Stimulated activated CD4-positive, alpha-beta T cell treated with anti-CD3 and anti-CD28 coated beads, Interleukin-2, amount 100 ng/mL, for 48 hours (primary cell): ENCODE measurements around the gene C18orf54.

Experiments used
- DNase-seq, 2 donors: peaks; one replicate each; pipeline ENCODE4 v3.0.0-alpha.2; 2020

C18orf54 gene

DNA sequence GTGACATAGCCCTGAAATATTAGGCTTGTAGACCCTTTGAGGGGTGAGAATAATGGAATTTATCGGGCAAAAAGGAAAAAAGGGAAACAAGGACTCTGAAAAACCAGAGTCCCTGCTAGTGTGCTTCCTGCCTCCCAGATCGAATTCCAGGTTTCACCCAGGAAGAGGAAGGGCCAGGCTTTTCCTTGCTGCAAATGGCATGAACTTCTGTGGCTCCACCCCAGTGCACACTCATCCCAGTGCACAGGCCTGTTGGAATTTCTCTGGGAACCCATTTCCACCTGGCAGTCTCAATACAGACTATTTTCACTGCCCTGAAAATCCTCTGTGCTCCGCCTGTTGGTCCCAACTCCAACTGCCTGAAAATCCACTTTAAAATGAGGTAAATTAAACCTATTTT, 29.9 kb downstream of the C18orf54 start:
- no peak for DNase-seq

DNA sequence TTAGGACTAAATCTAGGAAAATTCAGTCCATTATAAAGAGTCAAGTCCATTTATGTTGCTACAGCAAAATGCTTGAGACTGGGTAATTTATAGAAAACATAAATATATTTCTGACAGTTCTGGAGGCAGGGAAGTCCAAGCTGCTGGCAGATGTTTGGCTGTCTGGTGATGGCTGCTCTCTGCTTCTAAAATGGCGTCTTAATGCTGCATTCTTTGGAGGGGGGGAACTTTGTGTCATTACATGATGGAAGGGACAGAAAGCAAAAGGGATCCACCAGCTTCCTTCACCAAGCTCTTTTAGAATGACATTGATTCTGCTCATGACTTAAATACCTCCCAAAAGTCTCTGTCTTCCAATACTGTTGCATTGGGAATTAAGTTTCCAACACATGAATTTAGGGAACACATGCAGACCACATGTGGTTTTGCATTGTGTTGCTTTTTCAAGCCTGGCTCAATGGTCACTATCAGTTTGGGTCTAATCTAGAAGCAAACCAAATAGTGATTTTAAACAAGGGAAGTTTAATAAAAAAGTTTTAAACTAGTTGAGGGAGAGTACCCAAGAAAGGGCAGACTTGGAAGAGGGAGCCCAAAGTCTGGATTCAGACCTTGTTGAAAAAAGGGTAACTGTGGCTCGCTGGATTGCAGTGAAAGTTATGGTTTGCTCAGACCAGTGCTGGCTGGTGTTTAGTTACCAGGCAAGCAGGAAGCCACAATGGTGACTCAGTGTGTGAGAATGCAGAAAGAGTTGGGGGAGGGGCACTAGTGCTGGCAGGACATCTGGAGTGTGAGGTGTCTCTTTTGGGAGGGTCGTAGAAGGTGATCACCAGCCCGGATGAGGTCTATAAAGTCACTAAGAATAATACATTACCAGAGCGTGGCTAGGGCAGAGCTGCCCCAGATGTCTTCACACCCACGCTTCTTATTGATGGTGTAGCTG, 30.8 kb downstream of the C18orf54 start:
- DNase-seq, result peak; percentile 3 to 7

DNA sequence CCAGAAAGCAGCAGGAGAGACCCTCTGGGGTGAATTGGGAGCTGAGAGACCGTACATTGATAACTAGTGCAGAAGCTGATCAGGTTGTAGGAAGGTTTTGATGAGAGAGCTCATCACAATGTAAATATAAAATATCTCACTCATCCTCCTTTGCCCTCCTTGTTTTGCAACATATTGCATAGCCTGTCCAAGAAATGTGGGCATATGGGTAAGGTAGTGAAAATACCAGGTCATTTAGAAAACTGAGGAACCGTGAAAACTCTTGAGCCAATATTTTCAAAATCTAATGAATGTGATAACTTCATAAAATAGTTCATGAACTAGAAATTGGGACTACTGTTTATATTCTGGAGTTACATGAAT, 31.4 kb downstream of the C18orf54 start:
- no peak for DNase-seq

DNA sequence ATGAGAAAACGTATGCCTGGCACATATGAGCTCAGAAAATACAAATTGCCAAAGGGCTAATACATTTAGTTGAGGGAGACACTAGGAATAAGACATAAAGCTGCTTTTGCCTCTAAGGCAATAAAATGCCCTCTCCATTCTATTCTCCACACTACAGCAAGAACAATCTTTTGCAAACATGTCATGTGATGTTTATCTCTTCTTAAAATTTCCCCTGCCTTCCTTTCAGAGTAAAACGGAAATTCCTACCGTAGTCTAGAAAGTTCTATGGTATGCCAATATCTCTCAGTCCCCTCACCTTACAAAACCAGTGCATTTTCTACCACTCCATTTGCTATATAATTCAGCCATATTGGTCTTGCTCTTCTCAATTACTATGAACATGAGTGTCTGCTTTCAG, 33.1 kb downstream of the C18orf54 start:
- no peak for DNase-seq

DNA sequence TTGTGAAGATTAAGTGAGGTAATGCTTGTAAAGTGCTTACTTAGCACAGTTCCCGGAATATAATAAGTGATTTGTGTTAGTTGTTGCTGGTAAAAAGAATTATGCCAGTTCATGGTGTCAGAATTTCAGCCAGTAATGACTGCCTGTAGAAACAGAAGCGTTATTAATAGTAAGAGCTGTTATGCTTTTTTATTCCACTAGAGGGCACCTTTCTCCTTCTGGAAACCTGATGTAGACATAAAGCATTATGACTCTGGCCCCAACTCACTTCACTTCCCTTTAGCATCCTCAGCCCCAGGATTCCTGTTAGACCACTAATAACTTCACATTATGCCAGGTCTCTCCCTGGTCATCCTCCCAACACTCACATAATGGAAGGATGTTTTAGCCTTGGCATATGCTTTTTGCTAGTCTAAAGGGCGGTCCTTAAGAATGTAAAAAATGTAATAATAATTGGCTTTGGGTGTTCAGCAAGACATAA, 34.9 kb downstream of the C18orf54 start:
- DNase-seq, result no peak

DNA sequence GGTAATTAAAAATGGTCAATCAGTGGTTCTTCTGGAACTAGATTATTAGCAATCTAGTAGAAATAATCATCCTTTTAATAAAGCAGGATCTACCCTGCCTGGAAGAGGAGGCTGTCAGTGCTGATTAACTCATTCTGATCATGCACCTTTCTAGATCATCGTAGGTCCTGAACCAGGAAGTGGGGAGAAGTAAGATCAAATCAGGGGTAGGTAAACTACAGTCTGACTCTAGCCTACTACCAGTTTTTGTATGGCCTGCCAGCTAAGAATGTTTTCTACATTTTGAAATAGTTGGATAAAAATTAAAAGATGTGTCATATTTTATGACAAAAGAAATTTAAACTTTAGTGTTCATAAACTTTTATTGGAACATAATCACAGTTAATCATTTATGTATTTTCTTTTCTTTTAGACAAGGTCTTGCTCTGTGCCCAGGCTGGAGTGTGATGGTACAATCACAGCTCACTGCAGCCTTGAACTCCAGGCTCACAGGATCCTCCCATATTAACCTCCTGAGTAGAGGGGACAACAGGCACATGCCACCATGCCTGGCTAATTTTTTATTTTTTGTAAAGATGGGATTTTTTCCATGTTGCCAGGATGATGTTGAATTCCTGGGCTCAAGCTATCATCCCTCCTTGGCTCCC, 36.1 kb downstream of the C18orf54 start:
- DNase-seq, result no peak

DNA sequence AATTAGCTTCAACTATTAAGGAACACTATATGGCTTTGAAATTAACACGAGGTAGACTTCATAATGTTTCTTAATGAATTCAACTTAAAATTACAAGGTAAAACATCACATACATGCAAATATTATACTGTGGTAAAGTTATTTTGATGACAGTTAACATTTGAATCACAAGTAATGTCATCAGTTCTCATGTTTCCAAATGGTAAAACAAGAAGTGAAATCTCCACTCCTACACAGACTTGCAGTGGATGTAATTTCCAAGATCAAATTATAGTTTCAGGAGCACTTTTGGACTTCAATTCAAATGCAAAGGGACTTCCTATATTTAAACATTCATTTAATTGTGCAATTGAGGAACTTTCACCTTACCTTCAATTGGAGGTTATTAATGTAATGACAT, 39.1 kb downstream of the C18orf54 start:
- DNase-seq, result no peak

DNA sequence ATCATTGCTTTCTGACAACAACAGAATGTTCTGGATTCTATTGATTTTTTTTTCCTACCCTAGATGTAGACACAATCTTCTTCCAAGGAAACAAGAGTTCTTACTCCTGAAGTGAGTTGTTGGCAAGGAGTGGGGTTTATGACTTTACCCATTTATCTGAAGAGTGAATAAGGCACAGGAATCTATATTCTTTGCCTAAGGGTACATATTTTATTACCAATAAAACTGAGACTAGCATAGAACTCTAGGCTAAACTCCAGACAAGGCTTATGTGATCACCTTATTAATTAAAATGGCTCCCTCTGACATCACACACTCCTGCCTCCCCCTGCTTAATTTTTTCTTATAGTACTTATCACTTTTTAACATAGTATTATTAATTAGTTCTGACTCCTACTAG, 47.6 kb downstream of the C18orf54 start:
- no peak for DNase-seq

DNA sequence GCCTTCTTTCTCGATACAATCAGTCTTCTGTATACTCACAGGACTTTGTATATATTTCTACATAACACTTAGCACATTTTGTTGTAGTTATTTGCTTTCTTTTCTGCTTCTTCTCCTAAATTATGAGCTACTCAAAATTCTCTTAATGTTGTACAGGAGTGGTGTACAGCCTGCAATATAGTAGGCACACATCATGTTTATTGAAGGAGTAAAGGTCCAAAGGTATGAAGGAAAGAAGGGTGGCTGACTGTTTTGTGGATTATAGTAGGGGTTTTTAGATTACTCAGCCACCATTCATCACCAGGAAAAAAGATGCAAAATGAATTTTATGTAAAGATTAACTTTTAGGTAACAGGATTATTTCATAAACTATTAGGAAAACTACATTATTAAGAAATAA, 54.1 kb downstream of the C18orf54 start:
- no peak for DNase-seq

DNA sequence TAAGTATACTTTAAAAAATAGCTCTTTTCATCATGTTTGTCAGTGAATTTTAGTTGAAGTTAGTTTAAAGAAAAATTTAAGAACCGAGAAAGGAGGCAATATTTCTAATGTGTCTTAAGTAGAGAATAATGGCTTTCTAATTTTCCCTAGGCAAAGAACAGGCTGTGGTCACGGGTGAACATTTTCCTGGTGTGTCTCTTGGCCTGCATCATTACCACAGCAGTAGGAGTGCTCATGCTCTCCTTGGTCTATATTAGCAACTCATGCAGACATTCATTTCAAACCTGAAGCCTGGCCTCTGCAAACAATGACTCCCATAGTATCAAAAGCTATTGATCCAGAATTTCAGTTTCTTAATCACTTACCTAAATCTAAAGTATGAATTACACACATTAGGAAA, 57.4 kb downstream of the C18orf54 start:
- DNase-seq, result no peak

DNA sequence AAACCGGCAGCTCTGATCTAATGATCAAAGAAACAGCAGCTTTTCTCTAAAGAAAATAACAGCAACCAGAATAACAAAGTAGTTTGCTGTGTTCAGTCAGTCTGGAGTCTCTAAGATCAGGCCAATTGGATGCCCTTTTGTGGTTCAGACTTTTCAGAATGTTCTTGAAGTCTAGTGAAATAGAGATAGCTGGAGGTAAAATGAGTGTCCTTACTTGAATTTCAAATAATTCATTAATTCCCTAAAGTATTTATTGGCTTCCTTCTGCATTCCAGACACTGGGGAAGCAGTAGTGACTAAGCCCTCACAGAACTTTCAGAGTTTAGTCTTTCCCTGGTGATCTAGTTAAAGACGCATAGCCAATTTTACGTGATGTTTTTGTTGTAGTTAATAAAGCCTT, 58.7 kb downstream of the C18orf54 start:
- no peak for DNase-seq

DNA sequence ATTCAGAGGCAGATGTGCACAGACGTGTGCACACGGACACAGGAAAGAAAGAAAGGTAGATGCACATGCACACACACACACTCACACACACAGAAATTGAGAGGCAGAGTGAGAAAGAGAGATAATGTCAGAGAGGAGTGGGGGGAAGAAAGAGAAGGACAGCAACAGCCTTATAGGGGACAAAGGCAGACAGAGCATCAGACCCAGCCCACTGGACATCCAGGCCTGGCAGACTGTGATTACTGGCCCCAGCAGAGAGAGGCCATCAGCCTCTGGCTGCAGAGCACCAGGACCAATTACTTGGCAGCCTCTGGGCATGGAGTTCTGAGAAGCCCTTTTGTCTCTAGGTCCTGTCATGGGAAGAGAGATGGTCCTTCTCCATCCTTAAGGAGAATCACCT, 66.1 kb downstream of the C18orf54 start:
- no peak for DNase-seq

DNA sequence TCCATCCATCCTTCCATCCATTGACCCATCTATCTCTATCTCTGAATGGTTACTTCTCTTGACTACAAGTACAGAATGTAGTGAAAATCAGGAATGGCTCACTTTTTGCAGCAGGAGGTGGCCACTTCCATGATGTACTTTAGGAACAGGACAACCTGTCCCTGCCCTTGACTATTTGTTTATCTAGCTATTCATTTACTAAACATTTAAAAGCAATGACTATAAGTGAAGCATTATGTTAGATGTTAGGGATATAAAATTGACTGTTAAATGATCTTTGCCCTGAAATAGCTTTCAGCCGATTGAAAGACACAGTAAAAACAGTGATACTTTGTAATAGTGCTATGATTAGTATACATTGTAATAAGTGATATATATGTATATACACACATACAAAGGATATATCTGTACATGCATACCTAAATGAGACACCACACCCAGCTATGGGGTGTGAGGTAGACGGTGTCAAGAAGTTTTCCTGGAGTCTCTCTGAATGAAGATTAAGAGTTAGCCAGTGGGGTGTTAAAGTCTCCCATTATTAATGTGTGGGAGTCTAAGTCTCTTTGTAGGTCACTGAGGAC, 68.5 kb downstream of the C18orf54 start:
- no peak for DNase-seq
